Measurements from ENCODE around the gene TMA7B.
"Not testable (repeated sequence)": the region's sequence is repeated elsewhere in the genome, so short reads cannot be mapped to it uniquely, and the experiment has no call there.

TMA7B gene

DNA sequence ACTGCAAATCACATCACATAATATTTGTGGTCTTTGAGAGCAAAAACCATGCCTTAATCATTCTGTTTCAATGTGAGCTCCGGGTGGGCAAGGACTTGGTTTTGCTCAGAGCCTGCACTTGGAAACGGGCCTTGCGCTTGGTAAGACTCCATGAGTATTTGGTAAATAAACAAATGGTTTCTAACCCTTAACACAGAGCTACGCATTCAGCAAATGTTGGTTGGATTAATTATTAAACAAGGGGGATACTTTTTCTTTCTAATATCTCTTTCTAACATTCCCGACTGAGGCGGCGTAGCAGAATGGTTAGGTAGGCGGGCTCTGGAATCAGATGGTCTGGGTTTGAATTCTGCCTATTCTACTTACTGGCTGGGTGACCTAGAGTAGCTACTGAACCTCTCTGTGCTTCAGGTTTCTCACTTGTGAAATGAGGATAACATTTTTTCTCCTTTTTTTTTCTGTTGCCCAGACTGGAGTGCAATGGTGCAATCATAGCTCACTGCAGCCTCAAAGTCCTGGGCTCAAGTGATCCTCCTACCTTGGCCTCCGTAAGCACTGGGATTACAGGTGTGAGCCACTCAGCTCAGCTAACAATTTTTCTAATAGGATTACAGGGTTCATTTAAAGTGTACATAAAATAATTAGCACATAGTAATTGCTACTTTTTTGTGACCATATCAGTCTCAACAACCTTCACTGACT lies 31.1 kb downstream of the TMA7B start:
- H3K27me3 ChIP-seq (ENCODE audit: control insufficient read depth, low read length) = peaks cover 16% of the 10 kb centered on the region
- no peak overlapping the region for H3K27ac ChIP-seq (ENCODE audit: low read depth, low read length)
- no peaks in the 10 kb centered on the region for H3K9me3 ChIP-seq (ENCODE audit: control insufficient read depth, insufficient read depth, low read length)
- H3K4me3 ChIP-seq (ENCODE audit: low read length) = no peak overlapping the region
- H3K4me2 ChIP-seq (ENCODE audit: low read length) = no peak overlapping the region
- no peaks in the 10 kb centered on the region for H3K36me3 ChIP-seq (ENCODE audit: control insufficient read depth, low read length)
- H4K20me1 ChIP-seq (ENCODE audit: control insufficient read depth, insufficient read depth, low read depth, low read length) = no peaks in the 10 kb centered on the region
- TF ChIP-seq, protein P1, sequence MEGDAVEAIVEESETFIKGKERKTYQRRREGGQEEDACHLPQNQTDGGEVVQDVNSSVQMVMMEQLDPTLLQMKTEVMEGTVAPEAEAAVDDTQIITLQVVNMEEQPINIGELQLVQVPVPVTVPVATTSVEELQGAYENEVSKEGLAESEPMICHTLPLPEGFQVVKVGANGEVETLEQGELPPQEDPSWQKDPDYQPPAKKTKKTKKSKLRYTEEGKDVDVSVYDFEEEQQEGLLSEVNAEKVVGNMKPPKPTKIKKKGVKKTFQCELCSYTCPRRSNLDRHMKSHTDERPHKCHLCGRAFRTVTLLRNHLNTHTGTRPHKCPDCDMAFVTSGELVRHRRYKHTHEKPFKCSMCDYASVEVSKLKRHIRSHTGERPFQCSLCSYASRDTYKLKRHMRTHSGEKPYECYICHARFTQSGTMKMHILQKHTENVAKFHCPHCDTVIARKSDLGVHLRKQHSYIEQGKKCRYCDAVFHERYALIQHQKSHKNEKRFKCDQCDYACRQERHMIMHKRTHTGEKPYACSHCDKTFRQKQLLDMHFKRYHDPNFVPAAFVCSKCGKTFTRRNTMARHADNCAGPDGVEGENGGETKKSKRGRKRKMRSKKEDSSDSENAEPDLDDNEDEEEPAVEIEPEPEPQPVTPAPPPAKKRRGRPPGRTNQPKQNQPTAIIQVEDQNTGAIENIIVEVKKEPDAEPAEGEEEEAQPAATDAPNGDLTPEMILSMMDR (IDR thresholded peaks at IDR 0.05; ENCODE audit: low read depth, low read length, poor library complexity, severe bottlenecking) = no peak
- TF ChIP-seq EZH2phosphoT487 (IDR thresholded peaks at IDR 0.05; ENCODE audit: borderline replicate concordance, low read length) = no peak
- no peaks in the 10 kb centered on the region for H3K9me2 ChIP-seq (replicated peaks; ENCODE audit: control insufficient read depth, low read length)
- no peaks in the 10 kb centered on the region for H3F3A ChIP-seq (ENCODE audit: control insufficient read depth, insufficient read depth)
- no peaks in the 10 kb centered on the region for H3K79me2 ChIP-seq (ENCODE audit: control insufficient read depth, low read length)
- H3K4me1 ChIP-seq (ENCODE audit: control insufficient read depth, low read length) = no peaks in the 10 kb centered on the region

DNA sequence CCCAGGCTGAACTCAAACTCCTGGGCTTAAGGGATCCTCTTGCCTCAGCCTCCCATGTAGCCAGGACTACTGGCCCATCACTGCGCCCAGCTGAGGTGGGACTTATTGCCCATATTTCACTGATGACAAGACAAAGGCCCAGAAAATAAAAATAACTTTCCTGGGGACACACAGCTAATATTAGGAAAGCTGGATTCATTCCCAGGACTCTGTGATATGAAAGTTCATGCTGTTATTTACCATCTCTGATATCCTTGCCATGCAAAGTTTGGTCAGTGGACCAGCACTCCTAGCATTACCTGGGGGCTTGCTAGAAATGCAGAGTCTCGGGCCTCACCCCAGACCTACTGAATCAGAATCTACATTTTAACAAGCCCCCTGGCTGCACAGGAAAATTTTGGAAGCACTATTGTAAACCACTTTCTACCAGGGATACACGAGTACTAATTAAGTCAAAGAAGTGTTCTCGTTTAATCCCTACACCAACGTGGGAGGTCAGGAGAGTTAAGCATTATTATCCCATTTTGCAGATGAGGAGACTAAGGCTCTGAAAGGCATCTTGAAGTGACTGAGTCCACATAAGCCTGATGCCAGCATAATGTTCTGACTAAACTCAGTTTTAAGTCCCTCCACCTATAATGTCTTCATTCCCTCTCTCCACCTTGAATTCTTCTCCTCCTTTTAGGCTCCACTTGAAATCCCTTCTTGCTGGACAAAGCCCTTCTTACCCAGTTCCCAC lies 32.1 kb downstream of the TMA7B start:
- TF ChIP-seq EZH2phosphoT487 (IDR thresholded peaks at IDR 0.05; ENCODE audit: borderline replicate concordance, low read length) = no peak
- TF ChIP-seq, protein P1 (IDR thresholded peaks at IDR 0.05; ENCODE audit: low read depth, low read length, poor library complexity, severe bottlenecking) = no peak
- no peaks in the 10 kb centered on the region for H4K20me1 ChIP-seq (ENCODE audit: control insufficient read depth, insufficient read depth, low read depth, low read length)
- no peaks in the 10 kb centered on the region for H3K9me3 ChIP-seq (ENCODE audit: control insufficient read depth, insufficient read depth, low read length)
- no peaks in the 10 kb centered on the region for H3K9me2 ChIP-seq (replicated peaks; ENCODE audit: control insufficient read depth, low read length)
- H3K4me1 ChIP-seq (ENCODE audit: control insufficient read depth, low read length) = no peaks in the 10 kb centered on the region
- H3K4me2 ChIP-seq (ENCODE audit: low read length) = no peak overlapping the region
- H3K79me2 ChIP-seq (ENCODE audit: control insufficient read depth, low read length) = no peaks in the 10 kb centered on the region
- peaks cover 16% of the 10 kb centered on the region for H3K27me3 ChIP-seq (ENCODE audit: control insufficient read depth, low read length)
- H3K4me3 ChIP-seq (ENCODE audit: low read length) = no peak overlapping the region
- H3K36me3 ChIP-seq (ENCODE audit: control insufficient read depth, low read length) = no peaks in the 10 kb centered on the region
- H3F3A ChIP-seq (ENCODE audit: control insufficient read depth, insufficient read depth) = no peaks in the 10 kb centered on the region
- H3K27ac ChIP-seq (ENCODE audit: low read depth, low read length) = no peak overlapping the region

GRCh38 chr22:39992894-39993293 lies 32.7 kb downstream of the TMA7B start:
- not testable (repeated sequence) for H3K9me2 ChIP-seq (replicated peaks; ENCODE audit: control insufficient read depth, low read length); H3K36me3 ChIP-seq (ENCODE audit: control insufficient read depth, low read length); H3K27ac ChIP-seq (ENCODE audit: low read depth, low read length); H3K4me2 ChIP-seq (ENCODE audit: low read length); H3K4me1 ChIP-seq (ENCODE audit: control insufficient read depth, low read length); H3K79me2 ChIP-seq (ENCODE audit: control insufficient read depth, low read length); H3K9me3 ChIP-seq (ENCODE audit: control insufficient read depth, insufficient read depth, low read length); H3K4me3 ChIP-seq (ENCODE audit: low read length); H4K20me1 ChIP-seq (ENCODE audit: control insufficient read depth, insufficient read depth, low read depth, low read length); H3F3A ChIP-seq (ENCODE audit: control insufficient read depth, insufficient read depth)
- H3K27me3 ChIP-seq (ENCODE audit: control insufficient read depth, low read length) = peaks cover 16% of the 10 kb centered on the region

- no peak overlapping the region for H3K4me2 ChIP-seq (ENCODE audit: low read length)
- H3K9me3 ChIP-seq (ENCODE audit: control insufficient read depth, insufficient read depth, low read length) = no peaks in the 10 kb centered on the region
- H3F3A ChIP-seq (ENCODE audit: control insufficient read depth, insufficient read depth) = no peaks in the 10 kb centered on the region
- TF ChIP-seq, protein P1 (IDR thresholded peaks at IDR 0.05; ENCODE audit: low read depth, low read length, poor library complexity, severe bottlenecking) = no peak
- TF ChIP-seq EZH2phosphoT487 (IDR thresholded peaks at IDR 0.05; ENCODE audit: borderline replicate concordance, low read length) = no peak
- no peak overlapping the region for H3K4me3 ChIP-seq (ENCODE audit: low read length)
- no peak overlapping the region for H3K27ac ChIP-seq (ENCODE audit: low read depth, low read length)
- no peaks in the 10 kb centered on the region for H3K36me3 ChIP-seq (ENCODE audit: control insufficient read depth, low read length)
- peaks cover 10% of the 10 kb centered on the region for H3K27me3 ChIP-seq (ENCODE audit: control insufficient read depth, low read length)
- H4K20me1 ChIP-seq (ENCODE audit: control insufficient read depth, insufficient read depth, low read depth, low read length) = no peaks in the 10 kb centered on the region
- no peaks in the 10 kb centered on the region for H3K79me2 ChIP-seq (ENCODE audit: control insufficient read depth, low read length)
- H3K9me2 ChIP-seq (replicated peaks; ENCODE audit: control insufficient read depth, low read length) = no peaks in the 10 kb centered on the region
- no peaks in the 10 kb centered on the region for H3K4me1 ChIP-seq (ENCODE audit: control insufficient read depth, low read length)
Measured at GRCh38 chr22:39994041-39994565, 33.9 kb downstream of the TMA7B start.
